ENCODE measurements around the gene ABLIM3. TPM values are rescaled to one million over a fixed set of nuclear protein-coding genes. Genes with fewer than 3 reads are reported as not detected.

Gene ABLIM3
- polyA plus RNA-seq, 1 donor = 1.1 TPM

GRCh38 chr5:149282027-149282965 is 141.0 kb downstream of the ABLIM3 start:
- no peak for DNase-seq

DNA sequence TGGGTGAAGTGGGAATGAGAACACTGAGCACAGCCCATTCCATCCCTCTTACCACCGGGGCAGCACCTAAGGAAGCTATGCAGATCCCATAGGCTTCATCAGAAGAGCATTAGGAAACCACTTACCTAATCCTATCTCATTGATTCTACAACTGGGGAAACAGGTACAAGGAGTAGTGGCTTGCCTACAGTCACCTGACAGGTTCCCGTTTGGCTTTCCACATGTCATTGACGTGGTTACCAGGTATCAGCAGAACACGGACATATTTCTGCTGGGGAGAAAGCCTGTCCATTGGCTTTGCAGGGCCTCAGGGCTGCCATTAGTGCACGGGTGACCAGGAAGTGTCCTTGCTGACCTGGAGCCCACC is 141.7 kb downstream of the ABLIM3 start:
- DNase-seq = no peak

GRCh38 chr5:149283626-149284480 is 142.6 kb downstream of the ABLIM3 start:
- DNase-seq = no peak

GRCh38 chr5:149284501-149284900 is 143.2 kb downstream of the ABLIM3 start:
- DNase-seq = no peak

DNA sequence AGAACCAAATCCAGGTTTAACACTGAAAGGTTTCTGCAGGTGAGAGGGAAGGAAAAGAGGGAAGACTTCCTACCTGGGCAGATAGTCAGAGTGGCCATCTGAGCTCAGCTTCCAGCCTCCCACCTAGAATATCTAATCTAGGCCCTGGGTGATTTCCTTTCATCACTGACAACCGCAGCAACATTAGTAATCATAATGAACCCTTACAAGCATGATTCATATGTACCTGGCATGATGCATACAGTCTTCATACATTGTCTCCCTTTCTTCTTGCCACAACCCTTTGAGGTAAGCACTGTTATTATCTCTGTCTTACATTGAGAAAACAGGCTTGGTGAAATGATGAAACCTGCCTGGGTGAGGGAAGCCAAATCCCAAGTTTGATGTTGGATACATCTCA is 143.9 kb downstream of the ABLIM3 start:
- no peak for DNase-seq

DNA sequence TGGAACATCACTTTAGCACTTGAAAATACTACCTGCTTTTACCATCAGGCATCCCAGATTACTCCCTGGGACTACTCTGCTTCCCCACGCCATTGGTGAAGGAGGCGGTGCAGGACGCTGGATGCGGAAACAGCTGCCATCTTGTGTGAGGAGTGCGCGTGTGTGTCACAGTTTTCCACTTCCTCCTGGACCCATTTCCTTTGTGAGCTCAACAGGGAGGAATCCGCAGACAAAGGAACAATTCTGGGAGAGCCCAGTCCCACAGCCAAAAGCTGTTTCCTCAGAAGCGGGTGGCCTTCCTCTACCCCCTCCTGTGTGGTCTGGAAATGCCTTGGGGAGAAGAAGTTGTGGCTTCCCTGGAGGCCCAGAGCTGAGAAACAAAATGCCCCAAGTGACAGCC is 147.1 kb downstream of the ABLIM3 start:
- DNase-seq = no peak

DNA sequence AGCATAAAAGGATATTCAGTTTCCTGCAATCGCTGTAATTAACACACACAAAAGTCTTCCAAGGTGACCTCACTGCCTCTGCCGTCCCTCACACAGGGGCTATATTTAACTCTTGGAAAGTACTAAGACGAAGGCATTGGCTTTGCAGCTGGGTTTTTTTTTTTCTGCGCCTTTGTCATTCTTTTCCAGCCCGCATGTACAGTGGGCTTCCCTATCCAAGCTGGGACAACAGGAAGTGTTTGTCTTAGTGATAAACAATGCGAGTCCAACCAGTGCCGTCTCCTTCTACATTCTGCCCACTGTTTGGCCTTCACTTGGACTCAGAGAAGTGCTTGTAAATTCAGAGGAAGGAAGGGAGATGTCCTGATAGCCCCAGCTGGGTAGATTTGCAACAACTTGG is 148.0 kb downstream of the ABLIM3 start:
- no peak for DNase-seq

GRCh38 chr5:149294872-149295829 is 153.9 kb downstream of the ABLIM3 start:
- DNase-seq = no peak

DNA sequence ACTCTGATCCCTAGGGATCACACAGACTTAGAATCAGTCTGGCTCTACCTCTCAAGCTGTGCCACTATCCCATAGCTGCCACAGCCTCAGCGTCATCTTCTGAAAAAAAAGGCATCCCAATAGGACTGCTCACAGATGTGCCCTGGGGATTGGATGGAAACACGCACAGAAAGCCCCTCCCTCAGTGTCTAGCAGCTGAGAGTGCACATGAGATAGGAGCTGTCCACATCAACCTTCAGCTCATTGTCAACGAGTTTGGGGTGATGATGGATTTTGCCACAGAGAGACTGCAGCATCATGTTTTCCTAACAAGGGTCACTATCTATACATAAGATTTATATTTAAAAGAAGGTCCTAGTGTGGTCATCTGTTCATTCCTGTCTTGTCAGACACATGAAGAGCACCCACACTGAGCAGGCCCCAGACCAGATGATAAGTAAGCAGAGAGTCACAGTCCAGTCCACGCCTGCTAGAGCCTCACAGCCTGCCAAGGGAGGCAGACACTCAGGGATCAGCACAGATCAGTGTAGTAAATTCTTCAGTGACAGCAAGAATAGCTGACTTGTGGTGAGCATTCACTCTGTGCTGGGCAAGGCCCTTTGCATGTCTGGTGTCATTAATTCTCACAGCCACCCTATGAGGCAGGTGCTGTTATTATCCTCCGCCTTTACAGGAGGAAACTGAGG is 156.2 kb downstream of the ABLIM3 start:
- no peak for DNase-seq

DNA sequence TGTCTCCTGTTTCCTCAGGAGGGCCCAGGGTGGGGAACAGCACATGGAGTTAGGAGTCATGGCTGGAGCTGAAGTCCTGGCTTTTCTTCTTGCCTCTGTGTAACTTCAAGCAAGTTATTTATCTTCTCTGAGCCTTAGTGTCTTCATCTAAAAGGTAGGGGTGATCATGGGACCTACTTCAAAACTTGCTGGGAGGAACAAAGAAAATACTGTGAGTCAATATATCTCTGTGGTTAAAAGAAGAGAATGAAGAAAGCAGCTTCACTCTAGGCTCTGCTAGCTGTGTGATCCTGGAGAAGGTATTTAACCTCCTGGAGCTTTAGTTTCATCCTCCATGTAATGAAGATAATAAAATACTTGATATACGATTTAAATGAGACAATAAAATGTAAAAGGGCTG is 156.9 kb downstream of the ABLIM3 start:
- DNase-seq = no peak

GRCh38 chr5:149298842-149299404 is 157.6 kb downstream of the ABLIM3 start:
- DNase-seq = no peak

DNA sequence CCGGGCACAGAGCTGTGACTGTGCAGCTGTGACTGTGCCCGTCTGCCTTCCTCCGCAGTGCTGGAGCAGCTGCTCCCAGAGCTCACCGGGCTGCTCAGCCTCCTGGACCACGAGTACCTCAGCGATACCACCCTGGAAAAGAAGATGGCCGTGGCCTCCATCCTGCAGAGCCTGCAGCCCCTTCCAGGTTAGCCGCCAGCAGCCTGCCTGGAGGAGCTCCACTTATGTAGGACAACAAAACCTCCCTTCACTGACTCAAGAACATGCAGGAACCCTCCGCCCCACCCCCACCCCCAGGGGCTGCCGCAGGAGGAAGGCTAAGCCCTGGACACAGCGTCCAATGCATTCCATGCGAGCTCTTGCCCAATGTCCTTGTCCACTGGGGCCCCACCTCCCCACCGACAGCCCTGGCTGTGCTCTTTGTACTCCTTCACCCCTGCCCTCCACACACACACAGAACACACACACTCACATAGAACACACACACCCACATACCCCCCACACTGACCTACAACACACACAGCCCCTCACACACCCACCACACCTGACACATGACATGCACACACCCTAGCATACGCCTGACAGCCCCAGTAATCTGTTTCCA is 158.3 kb downstream of the ABLIM3 start:
- DNase-seq = no peak

GRCh38 chr5:149300441-149300840 is 159.1 kb downstream of the ABLIM3 start:
- DNase-seq = no peak

DNA sequence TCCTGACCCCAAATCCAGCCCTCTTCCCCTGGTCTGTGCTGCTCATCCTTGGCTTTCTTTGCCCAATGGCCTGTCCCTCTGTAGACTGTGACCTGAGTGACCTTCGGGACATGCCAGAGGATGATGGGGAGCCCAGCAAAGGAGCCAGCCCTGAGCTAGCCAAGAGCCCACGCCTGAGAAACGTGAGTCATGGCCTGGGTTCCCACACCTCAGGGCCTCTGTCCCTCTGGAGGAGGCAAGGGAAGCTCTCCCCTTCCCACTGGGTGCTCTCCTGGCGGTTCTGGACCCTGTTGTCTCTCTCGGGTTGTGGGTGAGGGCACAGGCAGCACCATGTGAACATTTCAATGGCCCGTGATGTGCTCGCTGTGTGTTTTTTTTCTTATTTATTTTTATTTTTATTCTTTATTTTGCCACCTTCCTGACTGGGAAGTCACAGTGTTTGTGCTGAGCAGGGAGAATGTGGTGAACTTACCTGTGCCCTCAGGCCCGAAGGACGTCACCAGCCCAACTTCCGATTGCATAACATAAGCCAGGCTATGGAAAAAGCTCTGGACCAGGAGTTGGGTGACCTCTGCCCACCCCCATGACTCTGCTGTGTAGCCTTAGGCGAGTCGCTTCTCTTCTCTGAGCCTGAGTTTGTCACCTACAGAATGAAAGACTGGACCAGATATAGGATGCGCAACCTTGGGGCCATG is 159.9 kb downstream of the ABLIM3 start:
- no peak for DNase-seq

DNA sequence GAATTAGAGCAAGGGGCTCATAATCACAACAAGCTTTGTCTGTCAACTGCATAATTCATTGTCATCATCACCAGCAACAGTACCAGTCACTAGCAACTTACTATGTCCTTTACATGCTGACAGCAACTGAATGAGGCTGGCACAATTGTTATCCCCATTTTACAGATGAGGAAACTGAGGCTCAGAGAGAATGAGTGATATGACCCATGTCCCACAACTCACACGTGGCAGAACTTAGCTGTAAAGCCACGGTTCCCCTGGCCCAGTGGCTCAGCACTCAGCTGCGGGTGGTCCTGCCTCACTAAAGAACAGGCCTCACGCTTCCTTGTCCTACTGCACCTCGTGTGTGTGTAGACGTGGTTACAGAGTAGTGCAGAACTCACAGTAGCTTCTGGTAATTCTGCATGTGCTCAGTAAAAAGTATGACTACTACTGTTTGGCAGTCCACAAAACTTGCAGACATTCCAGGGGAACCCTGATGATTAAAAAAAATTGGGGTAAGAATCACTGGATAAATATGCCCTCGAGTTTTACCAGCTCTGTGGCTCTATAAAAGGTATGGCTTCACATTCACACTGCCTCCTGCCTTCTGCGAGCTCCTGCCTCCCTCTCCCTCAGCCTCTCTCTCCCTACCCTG is 160.6 kb downstream of the ABLIM3 start:
- DNase-seq = no peak

DNA sequence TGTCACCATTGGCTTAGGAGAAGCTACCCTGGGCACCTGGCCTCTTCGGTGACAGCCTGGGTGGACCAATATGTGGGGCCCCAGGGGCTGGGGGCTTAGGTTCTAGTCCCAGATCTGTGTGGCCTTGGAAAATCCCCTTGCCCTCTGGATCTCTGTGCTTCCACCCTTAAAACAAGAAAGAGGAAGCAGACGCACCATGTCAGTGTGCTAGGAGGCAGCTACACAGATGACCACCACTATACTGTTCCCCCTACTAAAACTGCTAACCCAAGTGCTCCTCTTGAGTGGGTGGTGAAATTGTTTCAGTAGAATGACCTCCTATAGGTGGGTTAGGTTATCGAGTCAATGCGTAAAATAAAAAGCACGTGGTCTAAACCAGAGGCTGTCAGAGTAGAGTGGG is 161.3 kb downstream of the ABLIM3 start:
- DNase-seq = no peak

DNA sequence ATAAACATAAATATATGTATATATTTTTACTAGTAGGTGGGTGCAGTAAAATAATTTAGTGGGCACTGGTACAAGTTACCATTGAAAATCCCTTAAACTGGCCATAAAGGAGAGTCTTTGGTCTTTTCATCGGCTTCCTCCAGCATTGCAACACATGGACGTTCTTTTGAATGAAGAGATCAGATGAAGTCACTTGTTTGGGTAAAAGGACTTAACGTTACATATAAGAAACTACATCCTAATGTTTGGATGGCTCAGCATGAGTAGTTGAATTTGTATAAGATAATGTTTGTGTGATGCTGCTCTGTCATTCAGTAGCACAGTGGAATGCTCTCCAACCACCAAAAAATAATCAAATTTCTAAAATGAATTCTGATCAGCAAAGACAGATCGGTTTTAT is 161.9 kb downstream of the ABLIM3 start:
- DNase-seq = no peak

- no peak for DNase-seq
Measured at GRCh38 chr5:149304195-149305078, 163.1 kb downstream of the ABLIM3 start.
